Fibroblast of skin of right biceps (primary cell): ENCODE measurements around the gene ANKRD27.

Experiments used
- DNase-seq: peaks from one replicate; pipeline ENCODE4 v3.0.0-alpha.2; 2013

Gene ANKRD27

DNA sequence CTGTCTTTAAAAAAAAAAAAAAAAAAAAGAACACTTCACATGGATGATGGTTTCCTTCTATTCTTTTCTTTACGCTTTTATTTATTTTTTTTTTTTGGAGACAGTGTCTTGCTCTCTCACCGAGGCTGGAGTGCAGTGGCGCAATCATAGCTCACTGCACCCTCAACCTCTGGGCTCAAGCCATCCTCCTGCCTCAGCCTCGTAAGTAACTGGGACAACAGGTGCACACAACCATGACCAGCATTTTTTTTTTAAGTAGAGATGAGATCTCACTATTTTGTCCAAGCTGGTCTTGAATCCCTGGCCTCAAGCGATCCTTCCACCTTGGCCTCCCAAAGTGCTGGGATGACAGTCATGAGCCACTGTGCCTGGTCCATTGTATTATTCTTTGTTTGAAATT lies 24.3 kb downstream of the ANKRD27 start:
- DNase-seq = no peak

- DNase-seq = no peak
Measured at GRCh38 chr19:32649751-32650150, 25.2 kb downstream of the ANKRD27 start.

DNA sequence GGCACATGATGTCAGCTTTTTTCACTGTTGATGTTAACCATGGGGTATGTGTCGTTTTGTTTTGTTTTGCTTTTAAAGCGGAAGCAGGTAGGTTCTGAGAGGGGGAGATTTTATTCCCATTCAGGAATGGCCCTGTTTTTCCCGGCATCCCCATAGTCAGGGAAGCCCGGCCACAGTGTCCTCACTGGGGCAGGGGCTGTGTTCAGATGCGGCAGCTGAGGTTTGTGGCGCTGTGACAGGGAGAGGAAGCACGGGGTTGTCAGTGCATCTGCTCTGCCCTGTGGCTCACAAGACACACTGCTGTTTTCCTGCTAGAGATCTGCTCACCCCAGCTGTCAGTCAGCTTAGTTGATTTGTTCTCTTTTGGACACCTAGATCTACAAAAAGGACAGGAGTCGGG lies 27.6 kb downstream of the ANKRD27 start:
- no peak for DNase-seq

GRCh38 chr19:32646556-32646955 lies 28.4 kb downstream of the ANKRD27 start:
- DNase-seq = no peak

GRCh38 chr19:32642771-32643170 lies 32.2 kb downstream of the ANKRD27 start:
- no peak for DNase-seq

DNA sequence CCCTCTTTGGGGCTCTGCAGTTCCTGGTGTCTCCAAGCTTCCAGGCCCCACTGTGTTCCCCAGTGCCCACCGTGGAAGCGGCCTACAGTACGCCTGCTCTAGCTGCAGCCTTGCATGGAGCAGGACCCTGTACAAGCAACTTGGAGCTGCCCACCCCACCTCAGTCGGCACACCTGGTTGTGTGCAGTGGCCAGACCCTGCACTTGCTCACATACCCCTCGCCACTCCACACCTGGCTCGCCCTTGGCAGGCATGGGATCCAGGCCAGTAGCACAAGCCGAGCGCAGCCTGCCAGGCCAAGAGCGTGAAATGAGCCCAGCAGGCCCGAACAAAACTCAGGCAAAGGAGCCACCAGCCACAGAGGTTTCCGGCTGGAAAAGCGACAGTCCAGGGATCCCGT lies 36.4 kb downstream of the ANKRD27 start:
- DNase-seq = no peak

DNA sequence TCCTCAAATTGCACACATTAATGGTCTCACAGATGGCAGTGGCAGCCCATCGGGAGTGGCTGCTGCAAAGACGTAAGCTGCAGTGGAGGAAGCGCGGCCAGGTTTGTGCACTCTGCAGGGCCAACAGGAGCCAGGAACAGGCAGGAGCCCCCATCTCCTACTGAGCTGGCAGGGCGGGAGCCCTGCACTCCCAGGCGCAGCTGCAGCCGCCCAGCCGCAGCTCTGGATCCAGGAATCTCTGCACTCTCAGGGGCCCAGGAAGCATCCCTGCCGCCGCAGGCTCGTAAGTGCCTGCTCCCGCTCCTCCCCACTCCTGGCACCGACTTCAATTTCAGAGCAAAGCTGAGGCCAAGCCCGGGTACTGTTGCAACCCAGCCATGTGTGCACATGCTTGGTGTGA lies 37.5 kb downstream of the ANKRD27 start:
- no peak for DNase-seq

DNA sequence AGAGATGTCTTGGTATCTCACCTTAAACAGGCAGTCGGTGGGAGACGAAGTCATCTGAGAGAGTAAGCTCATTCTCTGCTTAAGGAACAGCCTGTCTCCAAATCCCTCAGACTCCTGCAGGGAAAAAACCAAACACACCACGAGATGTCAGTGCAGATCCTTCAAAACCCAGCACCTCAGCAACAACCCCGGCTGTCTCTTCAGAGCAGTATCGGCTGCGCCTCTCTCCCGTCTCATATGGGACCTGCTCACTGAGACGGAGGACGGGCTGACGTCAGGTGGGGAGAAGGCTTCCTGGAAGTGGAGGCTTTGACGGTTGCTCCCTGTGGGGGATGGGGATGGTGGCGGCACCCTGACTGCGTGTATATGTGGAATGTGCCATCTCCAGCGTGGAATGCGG lies 43.6 kb downstream of the ANKRD27 start:
- DNase-seq = no peak

- no peak for DNase-seq
Measured at GRCh38 chr19:32630338-32630737, 44.6 kb downstream of the ANKRD27 start.

DNA sequence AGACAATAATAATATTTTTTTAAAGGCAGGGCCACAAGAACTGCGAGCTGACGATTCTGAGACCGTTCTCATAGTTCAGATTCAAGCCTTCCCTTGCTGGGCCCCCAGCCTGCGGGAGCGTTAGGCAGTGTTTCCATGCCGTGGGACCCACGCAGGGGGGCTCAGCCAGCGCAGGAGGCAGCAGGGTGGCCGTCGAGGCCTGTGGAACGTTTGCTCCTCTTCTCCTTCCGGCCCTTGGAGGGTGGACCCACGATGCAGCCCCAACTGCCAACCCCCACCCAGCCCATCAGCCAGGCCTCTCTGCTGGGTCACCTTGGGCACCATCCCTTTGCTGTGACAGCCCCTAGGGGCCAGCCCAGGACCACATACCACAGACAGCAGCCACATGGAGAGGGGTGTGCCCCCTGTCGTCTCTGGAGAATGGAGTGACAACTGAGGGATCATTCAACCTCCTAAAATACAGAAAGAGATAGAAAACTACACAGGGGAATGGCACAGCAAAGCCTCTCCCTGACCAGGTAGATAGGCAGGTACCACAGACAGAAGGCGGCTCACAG lies 47.2 kb downstream of the ANKRD27 start:
- no peak for DNase-seq

- DNase-seq = no peak
Measured at GRCh38 chr19:32626969-32627368, 48.0 kb downstream of the ANKRD27 start.

DNA sequence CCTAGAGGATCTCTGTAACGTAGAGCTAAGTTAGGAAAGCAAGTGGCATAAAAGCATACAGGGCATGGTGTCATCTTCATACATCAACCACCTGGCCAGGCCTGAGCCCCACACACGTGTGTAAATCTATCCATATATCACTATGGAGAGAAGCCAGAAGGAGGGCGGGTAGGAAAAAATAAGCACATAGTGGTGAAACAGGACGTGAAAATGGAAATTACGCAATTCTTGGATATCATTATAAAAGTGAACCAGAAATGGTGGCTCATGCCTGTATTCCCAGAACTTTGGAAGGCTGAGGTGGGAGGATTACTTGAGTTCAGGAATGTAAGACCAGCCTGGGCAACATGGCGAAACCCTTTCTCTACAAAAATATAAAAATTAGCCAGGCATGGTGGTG lies 50.6 kb downstream of the ANKRD27 start:
- DNase-seq = no peak

GRCh38 chr19:32622002-32622401 lies 53.0 kb downstream of the ANKRD27 start:
- no peak for DNase-seq

GRCh38 chr19:32619051-32619685 lies 55.8 kb downstream of the ANKRD27 start:
- no peak for DNase-seq

GRCh38 chr19:32615569-32615968 lies 59.4 kb downstream of the ANKRD27 start:
- no peak for DNase-seq

GRCh38 chr19:32614916-32615315 lies 60.1 kb downstream of the ANKRD27 start:
- no peak for DNase-seq

GRCh38 chr19:32613008-32613407 lies 62.0 kb downstream of the ANKRD27 start:
- no peak for DNase-seq

DNA sequence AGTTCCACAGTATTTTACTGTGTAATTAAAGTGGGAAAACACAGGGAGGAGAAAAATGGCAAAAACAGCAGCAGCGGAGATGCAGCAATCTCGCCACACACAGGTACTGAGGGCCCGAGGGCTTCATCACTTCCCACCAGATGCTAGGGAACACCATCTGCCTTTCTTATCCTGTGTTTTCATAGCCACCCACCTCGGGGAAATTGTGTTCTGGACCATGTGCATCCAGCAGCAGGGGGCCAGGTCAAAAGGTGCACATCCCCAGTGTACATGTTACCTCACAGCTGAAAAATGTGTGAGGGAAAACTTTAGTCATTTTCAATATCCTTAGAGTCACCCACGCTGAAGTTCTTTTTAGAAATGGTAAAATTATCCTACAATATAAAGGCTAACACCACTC lies 63.8 kb downstream of the ANKRD27 start:
- peak; percentile 3 for DNase-seq

GRCh38 chr19:32607479-32607878 lies 67.5 kb downstream of the ANKRD27 start:
- DNase-seq = no peak

GRCh38 chr19:32606289-32606688 lies 68.7 kb downstream of the ANKRD27 start:
- DNase-seq = no peak

- no peak for DNase-seq
Measured at GRCh38 chr19:32605544-32605943, 69.4 kb downstream of the ANKRD27 start.

GRCh38 chr19:32603961-32604360 lies 71.0 kb downstream of the ANKRD27 start:
- no peak for DNase-seq

GRCh38 chr19:32599736-32600157 lies 75.2 kb downstream of the ANKRD27 start:
- peak; percentile 52 for DNase-seq

DNA sequence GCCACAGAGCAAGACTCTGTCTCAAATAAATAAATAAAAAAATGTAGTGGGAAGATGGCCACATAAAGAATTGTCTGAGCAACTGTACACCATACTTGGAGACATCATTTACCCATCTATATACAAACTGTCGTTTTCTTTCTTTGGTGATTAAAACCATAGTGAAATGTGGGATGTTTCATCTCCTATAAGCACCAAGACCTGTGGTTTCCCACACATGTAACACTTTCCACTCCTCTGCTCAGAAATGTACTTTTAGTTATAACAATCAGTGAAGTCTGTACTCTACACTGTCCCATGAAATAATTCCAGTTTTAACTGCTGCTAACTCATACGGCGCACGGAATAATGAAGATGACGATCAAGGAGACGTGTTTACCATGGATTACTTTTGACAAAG lies 75.7 kb downstream of the ANKRD27 start:
- DNase-seq = no peak

DNA sequence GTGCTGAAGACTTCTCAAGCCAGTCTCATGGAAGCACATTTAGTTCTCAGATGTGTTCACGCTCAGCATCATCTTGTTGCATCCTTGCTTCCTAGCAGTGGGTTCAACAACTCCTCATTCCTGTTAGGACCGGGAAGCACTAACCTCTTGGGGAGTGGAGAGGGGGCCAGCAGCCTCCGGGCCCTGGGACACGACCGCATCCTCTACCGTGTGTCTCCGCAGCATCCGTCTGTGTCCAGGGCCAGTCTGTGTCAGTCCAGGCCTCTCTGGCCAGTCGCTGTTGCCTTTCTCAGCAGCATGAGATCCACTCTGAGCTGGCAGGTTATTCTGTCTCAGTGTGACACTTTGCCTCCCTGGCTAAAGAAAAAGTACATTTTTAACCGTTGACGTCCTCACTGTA lies 77.0 kb downstream of the ANKRD27 start:
- no peak for DNase-seq
